Fibroblast of lung (primary cell): Measurements from ENCODE around the gene IL10. TPM values are rescaled to one million over a fixed set of nuclear protein-coding genes. Genes with fewer than 3 reads are reported as not detected.

ENCODE experiments used
- DNase-seq, 2 donors: peaks; one replicate each; pipeline versions ENCODE4 v3.0.0 to v3.0.0-alpha.2; 2010; ENCODE audit warnings: low read depth in 2 of 2
- H2AFZ ChIP-seq: 2 replicates; pipeline ENCODE4 v1.5.1; 2012; ENCODE audit warnings: low read length, control low read depth, inconsistent platforms
- H3K27ac ChIP-seq: 2 replicates; pipeline ENCODE4 v1.5.1; 2011; ENCODE audit warnings: low read length, control low read depth; ENCODE audit not compliant: insufficient read depth
- H3K27me3 ChIP-seq: 2 replicates; pipeline ENCODE4 v1.5.1; 2011; ENCODE audit warnings: mild to moderate bottlenecking, low read length; ENCODE audit not compliant: control insufficient read depth, insufficient read depth
- H3K36me3 ChIP-seq: 2 replicates; pipeline ENCODE4 v1.5.1; 2011; ENCODE audit warnings: low read length; ENCODE audit not compliant: control insufficient read depth, insufficient read depth
- H3K4me1 ChIP-seq: 2 replicates; pipeline ENCODE4 v1.5.1; 2011; ENCODE audit warnings: low read length; ENCODE audit not compliant: control insufficient read depth, insufficient read depth; ENCODE audit errors: extremely low read depth
- H3K4me2 ChIP-seq: 2 replicates; pipeline ENCODE4 v1.5.1; 2011; ENCODE audit warnings: low read length, control low read depth; ENCODE audit not compliant: insufficient read depth; ENCODE audit errors: extremely low read depth
- H3K4me3 ChIP-seq, 4 experiments: fragments of 200-600 bp in 1 of 4; sonication (generic) in 1 of 4; replicated peaks in 1 of 4; 2 replicates each; pipeline ENCODE4 v1.5.1; 2011 to 2016; ENCODE audit warnings: low read length in 4 of 4, low read depth in 3 of 4, mild to moderate bottlenecking in 3 of 4, control low read depth in 2 of 4, inconsistent platforms in 1 of 4, mixed read lengths in 1 of 4; ENCODE audit not compliant: insufficient read depth in 1 of 4; ENCODE audit errors: control extremely low read depth in 1 of 4
- H3K79me2 ChIP-seq: 2 replicates; pipeline ENCODE4 v1.5.1; 2012; ENCODE audit warnings: mild to moderate bottlenecking, low read length, inconsistent platforms; ENCODE audit not compliant: control insufficient read depth, insufficient read depth
- H3K9ac ChIP-seq: 2 replicates; pipeline ENCODE4 v1.5.1; 2011; ENCODE audit warnings: mild to moderate bottlenecking, low read length, control low read depth; ENCODE audit not compliant: insufficient read depth
- H3K9me3 ChIP-seq: 2 replicates; pipeline ENCODE4 v1.5.1; 2012; ENCODE audit warnings: low read depth, low read length; ENCODE audit not compliant: control insufficient read depth, insufficient read depth
- H4K20me1 ChIP-seq: 2 replicates; pipeline ENCODE4 v1.5.1; 2011; ENCODE audit warnings: low read length; ENCODE audit not compliant: control insufficient read depth, insufficient read depth; ENCODE audit errors: extremely low read depth
- EZH2 ChIP-seq: IDR thresholded peaks from 2 replicates; pipeline ENCODE4 v1.5.1; 2012; ENCODE audit warnings: low read length, control low read depth, mild to moderate bottlenecking; ENCODE audit errors: missing control alignments
- polyA plus RNA-seq, 2 donors: library from polyadenylated mRNA; depleted of rRNA in 1 of 2; stranded (reverse) in 1 of 2; unstranded in 1 of 2; fragments of >200 nt; gene quantifications; 2 replicates each; pipeline ENCODE4 v1.2.1, GENCODE V29; 2011 to 2012; ENCODE audit warnings: missing spikeins in 1 of 2
- total RNA-seq: library from RNA; depleted of rRNA; stranded (reverse); fragments of >200 nt; gene quantifications from 2 replicates; pipeline ENCODE4 v1.2.1, GENCODE V29; 2014
- TF ChIP-seq, protein P1 (sequence below), 2 donors: IDR thresholded peaks in 1 of 2; conservative IDR thresholded peaks in 1 of 2; 1 replicate in 1 of 2; 2 replicates in 1 of 2; pipeline ENCODE4 v1.5.1; 2011 to 2012; ENCODE audit warnings: low read length in 2 of 2, control low read depth in 1 of 2, inconsistent platforms in 1 of 2, low read depth in 1 of 2, mild to moderate bottlenecking in 1 of 2

IL10 gene
- total and polyA plus RNA-seq, 2 donors (not counting 1 experiment from before 2014, with no cell fraction given) = not detected

GRCh38 chr1:206754011-206754410, 18.3 kb downstream of the IL10 start:
- Histone ChIP-seq H3K27ac (no peak overlapping the region), H4K20me1 (no peaks in the 10 kb centered on the region)

GRCh38 chr1:206753141-206753540, 19.2 kb downstream of the IL10 start:
- Histone ChIP-seq H4K20me1 (no peaks in the 10 kb centered on the region), H3K9me3 (no peaks in the 10 kb centered on the region), H3K4me3 (no peak overlapping the region), H3K4me1 (no peaks in the 10 kb centered on the region), H3K9ac (no peak overlapping the region), H3K4me2 (no peak overlapping the region), H3K27ac (no peak overlapping the region), H3K36me3 (no peaks in the 10 kb centered on the region), H3K27me3 (no peaks in the 10 kb centered on the region), H3K79me2 (no peaks in the 10 kb centered on the region), H2AFZ (no peak overlapping the region)
- peak in 1 of 2 donors; percentile 74 for DNase-seq
- TF ChIP-seq, protein P1, sequence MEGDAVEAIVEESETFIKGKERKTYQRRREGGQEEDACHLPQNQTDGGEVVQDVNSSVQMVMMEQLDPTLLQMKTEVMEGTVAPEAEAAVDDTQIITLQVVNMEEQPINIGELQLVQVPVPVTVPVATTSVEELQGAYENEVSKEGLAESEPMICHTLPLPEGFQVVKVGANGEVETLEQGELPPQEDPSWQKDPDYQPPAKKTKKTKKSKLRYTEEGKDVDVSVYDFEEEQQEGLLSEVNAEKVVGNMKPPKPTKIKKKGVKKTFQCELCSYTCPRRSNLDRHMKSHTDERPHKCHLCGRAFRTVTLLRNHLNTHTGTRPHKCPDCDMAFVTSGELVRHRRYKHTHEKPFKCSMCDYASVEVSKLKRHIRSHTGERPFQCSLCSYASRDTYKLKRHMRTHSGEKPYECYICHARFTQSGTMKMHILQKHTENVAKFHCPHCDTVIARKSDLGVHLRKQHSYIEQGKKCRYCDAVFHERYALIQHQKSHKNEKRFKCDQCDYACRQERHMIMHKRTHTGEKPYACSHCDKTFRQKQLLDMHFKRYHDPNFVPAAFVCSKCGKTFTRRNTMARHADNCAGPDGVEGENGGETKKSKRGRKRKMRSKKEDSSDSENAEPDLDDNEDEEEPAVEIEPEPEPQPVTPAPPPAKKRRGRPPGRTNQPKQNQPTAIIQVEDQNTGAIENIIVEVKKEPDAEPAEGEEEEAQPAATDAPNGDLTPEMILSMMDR (conservative IDR thresholded peaks at IDR 0.05 in 1 of 2, IDR thresholded peaks at IDR 0.05 in 1 of 2; ENCODE audit: low read depth in 1 of 2, low read length in 2 of 2) = no peak
- no peak for TF ChIP-seq EZH2

More at GRCh38 chr1:206754011-206754410, 18.3 kb downstream of the IL10 start:
- Histone ChIP-seq H3K4me2 (no peak overlapping the region), H3K4me3 (no peak overlapping the region), H2AFZ (no peak overlapping the region), H3K79me2 (no peaks in the 10 kb centered on the region), H3K9me3 (no peaks in the 10 kb centered on the region), H3K9ac (no peak overlapping the region), H3K4me1 (no peaks in the 10 kb centered on the region), H3K27me3 (no peaks in the 10 kb centered on the region), H3K36me3 (no peaks in the 10 kb centered on the region)
- no peak for TF ChIP-seq EZH2
- TF ChIP-seq, protein P1 (conservative IDR thresholded peaks at IDR 0.05 in 1 of 2, IDR thresholded peaks at IDR 0.05 in 1 of 2; ENCODE audit: low read depth in 1 of 2, low read length in 2 of 2) = no peak
- peak in 1 of 2 donors; percentile 77 for DNase-seq

GRCh38 chr1:206752481-206752880, 19.8 kb downstream of the IL10 start:
- H3K9me3 ChIP-seq = no peaks in the 10 kb centered on the region

More at GRCh38 chr1:206752481-206752880, 19.8 kb downstream of the IL10 start:
- TF ChIP-seq EZH2 = no peak
- TF ChIP-seq, protein P1 (conservative IDR thresholded peaks at IDR 0.05 in 1 of 2, IDR thresholded peaks at IDR 0.05 in 1 of 2; ENCODE audit: low read depth in 1 of 2, low read length in 2 of 2) = no peak
- Histone ChIP-seq H3K27me3 (no peaks in the 10 kb centered on the region), H3K9ac (no peak overlapping the region), H2AFZ (no peak overlapping the region), H3K4me1 (no peaks in the 10 kb centered on the region), H3K36me3 (no peaks in the 10 kb centered on the region), H4K20me1 (no peaks in the 10 kb centered on the region), H3K27ac (no peak overlapping the region), H3K4me3 (no peak overlapping the region), H3K4me2 (no peak overlapping the region), H3K79me2 (no peaks in the 10 kb centered on the region)
- DNase-seq = no peak
